ENCODE results near the gene TPSD1.

- TF ChIP-seq POLR2A (IDR thresholded peaks at IDR 0.05; ENCODE audit: low read depth, low read length) (no peak), POLR2AphosphoS5 (IDR thresholded peaks at IDR 0.05; ENCODE audit: low read depth, low read length) (no peak), TAF1 (IDR thresholded peaks at IDR 0.05; ENCODE audit: low read depth, low read length) (no peak), SPI1 (IDR thresholded peaks at IDR 0.05; ENCODE audit: low read depth, low read length) (no peak), POU2F2 (IDR thresholded peaks at IDR 0.05; ENCODE audit: low read depth, low read length) (no peak), PAX5 (IDR thresholded peaks at IDR 0.05; ENCODE audit: insufficient read depth, low read length, severe bottlenecking) (no peak)
Observed at GRCh38 chr16:1258906-1259759, 3.3 kb downstream of the TPSD1 start.
